GM03348 (cell line): Measurements from ENCODE around the gene TTLL5.
A peak's percentile ranks its signal among the peaks of the same experiment; 100 is the strongest.

ENCODE experiments used
- DNase-seq: peaks from one replicate; pipeline ENCODE4 v3.0.0; 2012; ENCODE audit warnings: low spot score

The TTLL5 gene, protein sequence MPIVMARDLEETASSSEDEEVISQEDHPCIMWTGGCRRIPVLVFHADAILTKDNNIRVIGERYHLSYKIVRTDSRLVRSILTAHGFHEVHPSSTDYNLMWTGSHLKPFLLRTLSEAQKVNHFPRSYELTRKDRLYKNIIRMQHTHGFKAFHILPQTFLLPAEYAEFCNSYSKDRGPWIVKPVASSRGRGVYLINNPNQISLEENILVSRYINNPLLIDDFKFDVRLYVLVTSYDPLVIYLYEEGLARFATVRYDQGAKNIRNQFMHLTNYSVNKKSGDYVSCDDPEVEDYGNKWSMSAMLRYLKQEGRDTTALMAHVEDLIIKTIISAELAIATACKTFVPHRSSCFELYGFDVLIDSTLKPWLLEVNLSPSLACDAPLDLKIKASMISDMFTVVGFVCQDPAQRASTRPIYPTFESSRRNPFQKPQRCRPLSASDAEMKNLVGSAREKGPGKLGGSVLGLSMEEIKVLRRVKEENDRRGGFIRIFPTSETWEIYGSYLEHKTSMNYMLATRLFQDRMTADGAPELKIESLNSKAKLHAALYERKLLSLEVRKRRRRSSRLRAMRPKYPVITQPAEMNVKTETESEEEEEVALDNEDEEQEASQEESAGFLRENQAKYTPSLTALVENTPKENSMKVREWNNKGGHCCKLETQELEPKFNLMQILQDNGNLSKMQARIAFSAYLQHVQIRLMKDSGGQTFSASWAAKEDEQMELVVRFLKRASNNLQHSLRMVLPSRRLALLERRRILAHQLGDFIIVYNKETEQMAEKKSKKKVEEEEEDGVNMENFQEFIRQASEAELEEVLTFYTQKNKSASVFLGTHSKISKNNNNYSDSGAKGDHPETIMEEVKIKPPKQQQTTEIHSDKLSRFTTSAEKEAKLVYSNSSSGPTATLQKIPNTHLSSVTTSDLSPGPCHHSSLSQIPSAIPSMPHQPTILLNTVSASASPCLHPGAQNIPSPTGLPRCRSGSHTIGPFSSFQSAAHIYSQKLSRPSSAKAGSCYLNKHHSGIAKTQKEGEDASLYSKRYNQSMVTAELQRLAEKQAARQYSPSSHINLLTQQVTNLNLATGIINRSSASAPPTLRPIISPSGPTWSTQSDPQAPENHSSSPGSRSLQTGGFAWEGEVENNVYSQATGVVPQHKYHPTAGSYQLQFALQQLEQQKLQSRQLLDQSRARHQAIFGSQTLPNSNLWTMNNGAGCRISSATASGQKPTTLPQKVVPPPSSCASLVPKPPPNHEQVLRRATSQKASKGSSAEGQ (N-terminal part only)

DNA sequence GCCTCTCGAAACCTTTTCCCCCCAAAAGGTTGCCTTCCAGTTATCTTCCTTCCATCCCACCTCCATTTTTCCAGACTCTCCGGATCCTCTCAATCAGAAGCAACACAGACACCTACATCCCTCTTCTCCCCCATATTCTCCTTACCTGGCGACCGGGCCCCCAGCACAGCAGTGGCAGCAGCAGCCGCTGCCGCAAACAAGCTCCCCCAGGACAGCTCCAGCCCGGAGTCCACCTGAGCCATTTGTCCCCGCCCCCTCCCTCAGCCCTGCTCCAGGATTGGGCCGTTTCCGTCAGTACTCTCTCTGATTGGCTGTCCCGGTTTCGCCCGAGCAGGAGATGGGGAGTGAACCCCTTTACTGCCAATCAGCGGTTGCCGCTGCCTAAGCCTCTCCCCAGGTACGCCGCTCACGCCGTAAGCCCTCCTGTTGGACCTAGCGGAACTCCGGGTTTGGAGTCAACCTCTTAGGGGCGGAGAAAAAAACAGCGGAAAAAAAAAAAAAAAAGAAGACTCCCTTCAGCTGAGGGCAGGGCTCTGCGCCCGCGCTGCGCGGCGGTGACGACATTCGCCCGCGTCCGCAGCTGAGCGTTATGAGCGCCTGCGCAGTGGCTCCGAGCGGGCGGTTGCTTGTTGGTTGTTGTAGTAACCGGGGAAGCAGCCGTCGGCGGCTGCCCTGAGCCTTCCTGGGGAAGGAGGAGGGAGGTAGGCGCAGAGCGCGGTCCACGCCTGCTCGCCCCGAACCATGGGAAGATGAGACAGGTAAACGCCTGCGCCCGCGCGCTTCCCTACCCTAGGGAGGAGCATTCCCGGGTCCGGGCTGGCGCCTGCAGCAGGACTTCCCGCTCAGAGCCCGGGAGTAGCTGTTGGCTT lies at the start of gene TTLL5, which contains the start of gene ERG28:
TTLL5 (plus strand) TSS at position 617 of the 869 bp plus-strand sequence. CDS start 1,904 bp downstream, outside the sequence.
ERG28 (minus strand) TSS at position 247 of the 869 bp plus-strand sequence. CDS start 3,374 bp downstream, outside the sequence.
- peak; percentile 99 for DNase-seq

DNA sequence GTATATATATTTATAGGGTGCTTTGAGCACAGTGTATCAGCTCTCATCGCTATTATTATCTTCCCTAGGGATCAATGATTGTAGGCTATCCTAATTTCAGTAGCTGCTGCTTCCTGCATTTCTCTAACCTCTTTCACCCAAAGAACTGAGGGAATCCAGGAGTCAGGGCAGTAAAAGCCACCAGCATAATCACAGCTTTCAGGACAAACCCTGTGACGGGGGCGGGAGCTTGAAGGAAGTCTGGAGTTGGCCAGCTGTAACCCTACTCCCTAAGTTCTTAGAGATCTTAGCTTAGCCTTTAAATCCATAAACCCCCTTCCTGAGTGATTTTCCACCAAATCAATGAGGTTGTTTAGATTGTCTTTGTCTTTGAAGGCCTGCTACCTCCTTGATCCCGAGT lies 48.9 kb upstream of the TTLL5 start:
- no peak for DNase-seq

DNA sequence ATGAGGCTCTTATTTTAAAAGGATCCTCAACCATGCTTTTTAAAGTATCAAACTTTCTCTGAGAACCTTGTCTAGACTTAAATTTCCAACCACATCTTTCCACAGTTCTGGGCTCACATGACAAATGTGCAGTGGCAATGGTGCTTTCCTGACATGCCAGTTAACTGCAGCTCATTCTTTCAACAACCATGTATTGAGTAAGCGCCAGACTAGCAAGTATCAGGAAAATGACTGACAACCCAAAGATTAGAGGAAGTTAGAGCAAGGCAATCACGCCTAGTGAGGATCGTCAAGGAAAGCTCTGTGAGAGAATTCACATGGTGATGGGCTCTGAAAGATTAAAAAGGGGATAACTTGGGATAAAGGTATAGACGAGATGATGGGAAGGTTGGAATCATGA lies 46.9 kb upstream of the TTLL5 start:
- no peak for DNase-seq

DNA sequence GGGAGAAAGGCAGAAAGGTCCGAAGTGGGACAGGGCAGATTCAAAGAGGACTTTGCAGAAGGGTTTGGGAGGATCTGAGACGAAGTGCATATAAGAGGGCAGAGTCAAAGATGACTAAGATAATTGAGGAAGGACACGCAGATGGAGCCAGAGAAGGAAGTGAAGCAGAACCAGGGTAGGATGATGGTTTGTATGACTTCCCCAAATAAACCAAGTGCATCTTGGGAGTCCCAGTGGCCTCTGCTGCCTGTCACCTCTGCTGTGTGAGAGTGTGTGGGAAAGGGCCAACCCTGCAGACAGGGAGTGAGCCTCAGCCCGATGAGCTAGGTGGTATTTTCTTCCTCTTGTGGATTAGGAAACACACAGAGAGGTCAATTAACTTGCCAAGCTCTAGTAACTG lies 45.8 kb upstream of the TTLL5 start:
- DNase-seq: no peak

DNA sequence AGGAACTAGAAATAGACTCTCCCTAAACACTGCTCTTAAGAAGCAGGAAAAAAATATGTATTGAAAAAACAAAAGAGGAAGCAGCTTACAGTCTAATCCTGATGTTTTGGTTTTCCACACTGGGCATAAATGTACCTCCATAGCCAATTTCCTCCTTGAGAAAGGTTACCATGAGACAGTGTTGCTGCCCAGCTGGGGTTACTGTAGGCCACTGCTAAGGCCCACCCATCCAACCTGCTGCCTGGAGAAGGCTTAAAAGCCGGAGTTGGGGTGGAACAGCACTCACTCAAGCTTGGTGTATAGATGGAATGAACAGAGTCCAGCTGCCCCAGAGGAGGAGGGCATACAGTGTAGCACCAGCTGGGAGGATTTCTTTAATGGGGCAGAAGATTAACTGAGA lies 41.5 kb upstream of the TTLL5 start:
- DNase-seq: no peak

DNA sequence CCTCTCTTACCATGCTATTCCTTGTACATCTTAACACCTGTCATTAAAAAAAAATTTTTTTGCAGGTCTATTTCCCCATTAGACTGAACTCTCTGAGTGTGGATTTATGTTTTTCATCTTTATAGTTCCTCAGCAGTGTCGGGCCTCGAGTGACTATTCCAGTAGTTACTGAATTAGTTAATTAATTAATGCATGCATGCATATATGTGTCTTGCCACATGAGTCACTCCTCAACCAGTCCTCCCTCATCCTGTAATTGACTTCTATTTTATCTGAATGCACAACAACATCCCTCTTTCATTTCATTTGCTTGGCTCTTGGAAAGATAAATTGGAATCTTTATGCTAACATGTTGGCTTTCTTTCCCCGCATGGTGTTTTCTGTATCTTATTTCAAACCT lies 36.0 kb upstream of the TTLL5 start:
- DNase-seq: no peak

DNA sequence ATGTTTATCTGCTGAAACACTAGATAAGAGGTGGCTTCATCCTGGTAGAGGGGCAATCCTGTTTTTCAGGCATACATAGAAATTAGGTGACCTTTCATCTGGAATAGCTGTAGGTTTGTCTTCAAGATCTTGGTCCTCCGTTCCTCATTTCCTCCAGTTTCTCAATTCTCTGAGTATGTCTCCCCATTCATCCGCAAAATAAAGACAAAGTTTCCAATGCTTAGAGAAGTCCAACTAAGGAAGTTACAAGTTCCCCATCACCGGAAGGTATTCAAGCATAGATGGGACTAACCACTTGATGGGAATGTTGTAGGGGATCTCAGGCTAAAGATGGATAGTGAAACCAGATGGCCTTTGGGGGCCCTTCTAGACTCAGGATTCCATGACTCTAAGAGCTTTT lies 34.6 kb upstream of the TTLL5 start:
- DNase-seq: no peak

DNA sequence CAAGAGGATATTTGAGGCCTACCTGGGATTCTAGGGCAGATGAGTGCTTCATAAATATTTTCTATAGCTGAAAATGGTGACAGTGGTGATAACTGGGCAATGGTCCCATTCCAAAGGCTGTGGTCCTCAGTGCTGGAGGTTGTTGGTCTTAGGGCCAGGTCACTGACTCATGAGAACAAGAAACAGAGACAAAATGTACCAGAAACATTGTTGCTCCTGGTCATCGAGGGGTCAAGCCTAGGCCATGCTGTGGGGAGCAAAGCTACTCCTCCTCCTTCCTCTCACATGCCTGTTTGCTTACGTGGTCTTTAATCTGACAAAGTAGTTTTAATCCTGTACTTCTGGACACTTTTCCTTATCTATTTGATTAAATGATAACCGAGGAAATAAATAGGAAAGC lies 34.2 kb upstream of the TTLL5 start:
- no peak for DNase-seq

DNA sequence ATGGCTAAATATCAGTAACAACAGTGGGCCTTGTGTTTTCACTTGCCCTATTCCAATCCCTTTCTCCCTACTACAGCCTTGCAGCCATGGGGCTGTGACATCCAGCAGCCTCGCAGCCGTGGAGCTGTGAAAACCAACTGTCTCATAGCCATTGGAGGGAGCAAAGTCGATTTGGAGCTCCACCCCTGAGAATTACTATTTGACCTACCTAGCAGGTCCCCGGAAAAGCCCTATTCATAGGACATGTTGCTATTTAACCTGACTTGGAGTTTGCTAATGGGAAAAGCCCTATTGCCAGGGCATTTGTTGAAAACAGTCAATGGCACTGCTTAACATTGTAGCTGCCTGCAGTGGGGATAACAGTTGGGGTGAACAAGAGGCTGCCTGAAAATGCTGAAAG lies 33.6 kb upstream of the TTLL5 start:
- DNase-seq: no peak

DNA sequence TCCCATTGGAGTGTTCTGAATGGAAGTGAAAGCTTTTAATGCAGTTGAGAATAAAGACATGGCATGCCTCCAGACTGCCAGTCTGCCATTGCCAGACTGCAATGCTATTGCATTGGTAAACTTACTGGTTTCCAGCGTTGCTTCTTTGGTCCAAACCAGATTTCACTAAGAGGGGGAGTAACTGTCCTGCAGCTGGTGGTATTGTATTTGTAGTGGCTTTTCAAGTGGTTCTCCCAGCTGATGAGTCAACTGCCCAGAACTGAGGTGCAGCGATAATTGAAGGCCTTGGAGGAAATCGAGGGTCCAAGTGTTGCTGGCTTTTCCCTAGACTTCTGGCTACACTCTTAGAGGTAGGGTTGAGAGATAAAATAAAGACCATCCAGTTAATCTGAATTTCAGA lies 32.2 kb upstream of the TTLL5 start:
- DNase-seq: no peak

DNA sequence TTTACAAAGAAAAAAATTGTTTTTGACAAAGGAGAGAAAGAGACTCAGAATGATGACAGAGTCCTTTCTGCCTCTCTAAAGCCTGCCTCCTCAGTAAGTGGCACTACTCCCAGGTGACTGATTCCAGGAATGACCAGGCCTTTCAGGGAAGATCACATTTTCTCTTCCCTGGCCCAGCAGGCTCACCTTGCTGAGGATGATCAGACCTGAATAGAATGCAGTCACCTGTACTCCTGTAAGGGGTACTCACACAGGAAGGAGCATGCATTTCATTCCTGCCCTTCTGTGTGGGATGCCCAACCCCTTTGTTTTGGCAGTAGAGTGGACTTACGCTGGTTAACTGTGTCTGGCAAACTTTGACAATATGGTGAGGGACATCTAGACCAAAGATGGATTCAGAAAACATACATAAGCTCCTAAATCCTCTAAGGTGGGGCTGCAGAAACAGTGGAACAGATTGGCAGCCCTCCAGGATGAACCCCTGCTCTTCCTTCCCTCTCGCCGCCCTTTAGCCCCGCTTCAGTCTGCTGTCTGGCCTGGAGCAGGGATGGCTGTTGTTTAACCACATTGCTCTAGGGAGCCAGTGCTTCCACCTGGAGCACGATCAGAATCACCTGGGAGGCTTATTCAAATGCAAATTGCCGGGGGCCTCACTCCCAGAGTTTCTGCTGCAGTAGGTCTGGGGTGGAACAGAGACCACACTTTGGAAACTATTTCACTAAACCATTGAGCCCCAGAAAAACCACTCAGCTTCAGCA lies 30.2 kb upstream of the TTLL5 start:
- no peak for DNase-seq

DNA sequence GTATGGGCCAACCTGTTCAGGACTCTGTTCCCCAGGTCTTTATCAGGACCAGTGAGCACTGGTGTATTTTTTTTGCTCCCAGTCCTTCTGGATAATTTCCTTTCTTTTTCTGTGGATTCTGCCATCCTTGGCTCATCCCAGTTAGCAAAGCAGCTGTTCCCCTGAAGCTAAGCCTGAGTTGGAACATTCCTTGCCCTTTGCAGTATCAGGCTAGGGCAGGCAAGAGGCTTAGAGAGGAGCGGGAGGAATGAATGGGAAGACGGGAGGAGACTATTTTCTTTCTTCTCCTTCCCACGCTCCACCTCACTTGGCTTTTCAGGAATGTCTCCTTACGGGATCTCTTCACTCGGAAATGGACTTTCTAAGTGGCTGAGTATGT lies 29.6 kb upstream of the TTLL5 start:
- DNase-seq: peak; percentile 13

DNA sequence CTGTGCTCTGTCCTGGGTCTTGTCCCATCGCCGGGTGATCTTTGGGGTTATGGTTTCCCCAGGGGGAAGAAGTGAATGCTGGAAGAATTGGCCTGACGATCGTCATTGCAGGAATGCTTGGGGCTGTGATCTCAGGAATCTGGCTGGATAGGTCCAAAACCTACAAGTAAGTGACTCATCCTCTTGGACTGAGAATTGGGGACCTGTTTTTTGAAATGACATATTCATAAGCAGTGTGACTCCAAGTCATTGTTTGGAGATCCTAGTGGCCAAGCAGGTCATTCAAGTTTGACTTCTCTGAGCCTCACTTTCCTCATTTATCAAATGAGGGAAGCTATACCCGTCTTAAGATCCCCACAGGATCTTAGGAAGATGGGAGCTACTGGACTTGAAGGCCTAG lies 26.2 kb upstream of the TTLL5 start:
- no peak for DNase-seq

DNA sequence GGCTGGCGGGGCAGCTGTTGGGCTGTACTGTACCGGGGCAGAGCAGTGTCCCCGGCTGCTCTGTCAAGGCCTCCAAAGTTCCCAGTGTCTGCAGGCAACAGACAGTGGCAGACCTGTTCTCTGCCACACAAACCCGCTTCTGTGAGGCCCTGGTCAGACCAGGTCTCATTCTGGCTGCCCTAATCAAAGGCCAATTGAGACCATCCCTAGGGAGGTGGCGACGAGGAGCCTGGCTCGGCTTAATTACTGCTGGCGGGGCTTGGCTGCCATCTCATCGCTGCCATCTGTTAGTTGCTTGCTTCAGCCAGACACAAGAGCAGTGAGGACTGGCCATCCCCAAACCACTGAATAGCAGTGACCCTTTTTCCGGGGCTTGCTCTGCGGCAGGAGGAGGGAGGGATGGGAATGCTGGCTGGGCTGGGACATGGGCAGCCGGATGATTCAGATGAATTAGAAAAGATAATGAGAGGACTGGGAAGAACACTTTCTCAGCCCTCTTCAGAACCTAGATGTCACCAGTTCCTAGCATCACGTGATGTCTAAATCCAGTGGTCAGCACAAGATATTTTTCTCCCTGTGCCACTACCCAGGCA lies 24.9 kb upstream of the TTLL5 start:
- DNase-seq: peak; percentile 45

DNA sequence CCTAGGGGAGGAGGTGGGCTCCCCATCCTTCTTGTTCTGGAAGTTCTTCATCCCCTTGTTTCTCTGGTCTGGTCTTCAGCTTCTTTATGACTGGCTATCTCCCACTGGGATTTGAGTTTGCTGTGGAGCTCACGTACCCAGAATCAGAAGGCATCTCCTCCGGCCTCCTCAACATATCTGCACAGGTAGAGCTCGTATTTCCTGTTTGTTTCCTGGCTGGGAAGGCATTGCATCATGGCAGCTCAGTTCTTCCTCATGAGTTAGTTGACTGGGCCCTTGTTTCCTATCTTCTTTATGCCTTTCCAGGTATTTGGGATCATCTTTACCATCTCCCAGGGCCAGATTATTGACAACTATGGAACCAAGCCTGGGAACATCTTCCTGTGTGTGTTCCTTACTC lies 20.2 kb upstream of the TTLL5 start:
- DNase-seq: no peak

DNA sequence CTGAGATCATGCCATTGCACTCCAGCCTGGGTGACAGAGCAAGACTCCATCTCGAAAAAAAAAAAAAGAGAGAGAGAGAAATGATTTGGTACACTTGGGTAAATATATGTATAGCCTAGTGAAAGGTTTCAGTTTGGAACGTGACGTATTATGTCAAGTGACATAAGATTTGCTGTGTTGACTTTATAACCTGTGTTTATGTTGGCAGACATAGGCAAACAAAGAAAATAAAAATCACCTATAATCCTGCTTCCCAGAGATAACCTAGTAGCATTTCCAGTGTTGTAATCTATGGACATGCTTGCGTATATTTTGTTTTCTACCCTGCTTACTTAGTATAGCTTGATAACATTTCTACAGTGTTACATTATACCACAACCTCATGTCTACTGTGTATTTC lies 17.1 kb upstream of the TTLL5 start:
- DNase-seq: no peak

DNA sequence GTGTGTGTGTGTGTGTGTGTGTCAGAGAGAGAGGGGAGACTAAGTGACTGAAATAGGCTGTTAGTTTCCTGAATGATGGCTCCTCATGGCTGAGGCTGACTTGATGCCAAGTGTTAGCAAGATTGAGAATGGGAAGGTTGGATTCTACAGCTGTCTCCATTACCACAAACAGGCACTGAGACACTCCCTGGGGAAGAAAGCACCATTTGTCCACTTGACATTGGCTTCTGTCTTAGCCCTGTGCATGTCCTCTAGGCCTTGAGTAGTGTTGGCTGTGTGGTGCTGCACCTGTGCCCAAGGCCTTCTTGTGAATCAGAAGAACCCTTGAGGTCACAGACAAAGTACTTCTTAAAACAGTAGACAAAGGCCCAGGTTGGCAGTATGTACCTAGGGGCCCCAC lies 16.0 kb upstream of the TTLL5 start:
- DNase-seq: no peak

DNA sequence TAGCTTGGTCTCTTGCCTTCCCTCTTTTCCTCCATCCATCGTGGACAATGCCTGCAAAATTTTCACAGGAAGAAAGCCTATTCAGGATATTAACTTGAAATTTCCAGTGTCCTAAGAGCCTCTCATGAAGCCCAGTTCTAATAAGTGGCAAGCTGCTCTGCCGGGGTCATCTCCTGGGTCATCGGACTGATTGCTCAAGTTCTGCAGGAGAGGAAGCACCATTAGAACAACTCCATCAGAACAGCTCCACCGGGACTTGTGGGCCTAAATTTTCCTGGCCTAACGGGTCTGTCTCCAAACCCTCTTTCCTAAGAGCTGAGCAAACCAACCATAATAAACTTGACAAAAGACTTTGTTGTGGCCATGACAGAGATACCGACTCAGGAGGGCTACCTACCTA lies 14.3 kb upstream of the TTLL5 start:
- DNase-seq: no peak

DNA sequence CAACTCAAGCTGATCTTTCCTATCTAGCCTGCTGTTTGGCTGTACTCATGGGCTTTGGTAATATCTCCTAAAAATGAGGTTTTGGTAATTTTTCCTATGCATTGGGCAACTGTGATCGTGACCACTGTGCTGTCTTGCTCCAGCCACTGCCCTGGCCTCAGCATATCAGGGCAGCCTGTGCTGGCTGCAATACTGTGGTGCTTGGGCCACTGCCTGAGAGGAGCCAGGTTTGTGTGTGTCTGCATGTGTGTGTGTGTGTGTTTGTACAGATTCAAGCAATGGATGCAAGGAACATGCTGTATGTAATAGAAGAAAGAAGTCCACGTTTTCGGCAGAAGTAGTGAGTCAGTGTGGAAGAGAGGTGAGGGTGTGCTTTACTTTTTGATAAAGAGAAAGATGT lies 13.4 kb upstream of the TTLL5 start:
- no peak for DNase-seq
